Activated CD8-positive, alpha-beta memory T cell treated with anti-CD3 and anti-CD28 coated beads, Interleukin-2, amount 50 U/mL, for 48 hours (primary cell): Measurements from ENCODE around the gene CRY2.
"Not testable (repeated sequence)": the region's sequence is repeated elsewhere in the genome, so short reads cannot be mapped to it uniquely, and the experiment has no call there.

Source experiments
- DNase-seq: peaks from one replicate; pipeline ENCODE4 v3.0.0-alpha.2; 2020

CRY2 gene

GRCh38 chr11:45900175-45900800, 53.0 kb downstream of the CRY2 start:
- not testable (repeated sequence) for DNase-seq

DNA sequence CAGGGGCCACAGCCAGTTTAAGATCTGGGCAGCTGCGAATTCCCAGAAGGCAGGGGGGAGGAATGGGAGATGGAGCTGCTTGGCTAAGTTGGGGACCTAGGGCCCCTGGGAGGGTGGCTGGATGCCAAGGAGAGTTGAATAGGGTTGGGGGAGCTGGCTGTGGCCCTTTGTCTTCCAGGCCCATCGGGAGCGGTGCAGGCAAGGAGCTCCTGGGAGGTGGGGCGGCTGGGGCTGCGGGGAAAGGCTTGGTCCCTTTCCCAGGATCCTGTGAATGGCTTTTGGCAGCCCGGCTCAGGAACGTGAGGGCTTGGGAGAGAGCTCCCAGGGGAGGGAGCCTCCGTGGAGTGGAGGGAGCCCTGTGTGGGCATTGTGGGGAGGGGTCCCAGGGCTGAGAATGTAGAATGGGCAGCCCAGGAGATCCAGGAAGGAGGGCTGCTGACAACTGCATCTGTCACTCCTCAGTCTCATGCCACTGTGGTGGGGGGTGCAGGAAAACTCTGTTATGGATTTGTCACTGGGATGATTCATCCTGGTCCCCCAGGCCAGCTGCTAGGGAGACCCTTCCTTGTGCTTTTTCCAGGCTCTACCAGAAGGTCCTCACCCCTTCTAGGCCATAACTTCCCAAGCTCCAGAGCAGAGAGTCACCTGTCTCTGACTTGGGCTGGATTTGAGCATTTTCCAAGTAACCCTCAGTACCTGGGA, 53.8 kb downstream of the CRY2 start:
- no peak for DNase-seq

DNA sequence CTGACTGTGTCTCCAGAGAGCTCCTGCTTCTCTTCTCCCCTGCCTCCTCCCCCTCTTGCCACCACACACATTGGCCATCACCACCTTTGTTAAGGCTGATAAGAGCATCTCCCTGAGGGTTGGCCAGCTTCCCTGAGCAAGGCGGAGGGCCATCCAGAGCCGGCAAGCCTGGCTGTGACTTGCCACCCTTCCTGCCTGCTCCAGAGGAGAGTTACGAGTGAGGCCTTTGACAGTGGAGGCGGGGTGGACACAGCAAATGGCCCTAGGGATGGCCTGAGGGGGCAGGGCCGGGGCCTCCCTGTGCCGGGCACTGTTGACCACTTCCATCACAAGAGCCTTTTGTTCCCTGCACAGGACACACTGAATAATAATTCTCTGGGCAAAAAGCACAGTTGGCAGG, 54.4 kb downstream of the CRY2 start:
- DNase-seq, result no peak

- DNase-seq, result no peak
Observed at GRCh38 chr11:45902452-45903380, 55.4 kb downstream of the CRY2 start.

- DNase-seq, result no peak
Observed at GRCh38 chr11:45904309-45904915, 57.1 kb downstream of the CRY2 start.

GRCh38 chr11:45905095-45905494, 57.8 kb downstream of the CRY2 start:
- DNase-seq, result no peak

DNA sequence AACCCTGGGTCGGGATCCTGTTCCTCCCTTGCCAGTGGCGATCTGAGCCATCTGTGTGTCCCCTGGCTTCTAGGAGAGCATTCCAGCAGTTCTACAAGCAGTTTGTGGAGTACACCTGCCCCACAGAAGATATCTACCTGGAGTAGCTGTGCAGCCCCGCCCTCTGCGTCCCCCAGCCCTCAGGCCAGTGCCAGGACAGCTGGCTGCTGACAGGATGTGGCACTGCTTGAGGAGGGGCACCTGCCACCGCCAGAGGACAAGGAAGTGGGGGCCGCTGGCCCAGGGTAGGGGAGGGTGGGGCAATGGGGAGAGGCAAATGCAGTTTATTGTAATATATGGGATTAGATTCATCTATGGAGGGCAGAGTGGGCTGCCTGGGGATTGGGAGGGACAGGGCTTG, 58.3 kb downstream of the CRY2 start:
- not testable (repeated sequence) for DNase-seq

DNA sequence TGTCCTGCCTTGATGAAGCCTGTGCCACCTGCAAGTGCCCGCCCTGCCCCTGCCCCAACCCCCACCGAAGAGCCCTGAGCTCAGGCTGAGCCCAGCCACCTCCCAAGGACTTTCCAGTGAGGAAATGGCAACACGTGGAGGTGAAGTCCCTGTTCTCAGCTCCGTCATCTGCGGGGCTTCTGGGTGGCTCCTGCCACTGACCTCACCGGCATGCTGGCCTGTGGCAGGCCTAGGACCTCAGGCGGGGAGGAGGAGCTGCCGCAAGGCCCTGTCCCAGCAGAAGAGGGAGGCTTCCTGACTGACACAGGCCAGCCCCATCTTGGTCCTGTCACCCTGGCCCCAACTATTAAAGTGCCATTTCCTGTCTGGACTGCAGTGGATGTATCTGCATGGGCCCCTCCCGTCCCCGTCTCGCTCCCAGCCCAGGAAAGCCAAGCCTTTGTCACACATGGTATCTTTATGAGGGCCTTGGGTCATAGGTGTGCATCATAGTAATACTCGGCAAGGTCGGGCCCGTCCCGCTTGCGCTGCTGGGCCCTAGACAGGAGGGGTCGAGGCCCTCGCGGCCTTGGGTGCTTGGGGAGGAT, 58.9 kb downstream of the CRY2 start:
- no peak for DNase-seq

GRCh38 chr11:45906965-45907611, 59.8 kb downstream of the CRY2 start, which contains the start of gene FREY1:
FREY1 (minus strand) TSS chr11:45907271; CDS start chr11:45907245, 26 bp downstream.
- no peak for DNase-seq

- DNase-seq, result no peak
Observed at GRCh38 chr11:45907911-45908370, 60.7 kb downstream of the CRY2 start.

DNA sequence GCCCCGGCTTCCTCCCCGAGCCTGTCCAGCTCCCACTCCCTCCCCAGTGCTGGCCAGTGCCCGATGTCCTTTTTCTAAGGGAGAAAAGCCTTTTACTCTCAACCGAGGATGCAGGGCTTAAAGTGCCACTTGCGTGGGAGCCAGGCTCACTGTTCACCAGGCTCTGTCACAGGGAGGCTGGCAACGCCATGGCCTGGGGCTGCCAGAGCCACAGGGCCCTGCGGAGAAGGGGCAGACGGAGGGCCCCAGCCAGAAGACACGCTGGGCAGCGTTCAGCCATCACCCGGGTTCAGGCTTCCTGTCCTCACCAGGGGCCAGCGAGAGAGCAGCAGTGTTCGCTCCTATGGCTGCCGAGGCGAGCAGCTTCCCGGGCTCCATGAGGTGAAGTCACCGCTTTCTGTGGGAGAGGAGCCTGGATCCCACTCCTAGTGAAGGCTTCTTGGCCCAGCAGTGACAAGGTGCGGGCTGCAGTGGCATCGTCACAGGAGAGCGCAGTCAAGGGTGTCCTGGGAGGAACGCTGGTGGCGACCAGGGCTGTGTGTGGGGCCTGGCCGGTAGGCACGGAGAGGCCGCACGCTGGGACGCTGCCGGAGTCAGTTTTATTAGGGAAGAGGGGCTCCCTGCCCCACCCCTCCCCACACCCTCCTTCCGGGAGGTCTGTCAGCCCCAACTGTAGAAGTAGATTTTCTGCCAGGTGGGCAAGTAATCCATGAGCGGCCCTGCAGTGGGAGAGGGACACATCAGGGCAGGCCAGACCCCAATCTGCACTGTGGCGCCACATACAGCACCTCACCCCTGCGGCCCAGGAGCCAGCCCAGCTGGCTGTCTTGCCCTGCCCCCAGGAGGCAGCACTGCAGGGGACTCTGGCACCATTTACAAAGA, 62.6 kb downstream of the CRY2 start:
- DNase-seq, result no peak

DNA sequence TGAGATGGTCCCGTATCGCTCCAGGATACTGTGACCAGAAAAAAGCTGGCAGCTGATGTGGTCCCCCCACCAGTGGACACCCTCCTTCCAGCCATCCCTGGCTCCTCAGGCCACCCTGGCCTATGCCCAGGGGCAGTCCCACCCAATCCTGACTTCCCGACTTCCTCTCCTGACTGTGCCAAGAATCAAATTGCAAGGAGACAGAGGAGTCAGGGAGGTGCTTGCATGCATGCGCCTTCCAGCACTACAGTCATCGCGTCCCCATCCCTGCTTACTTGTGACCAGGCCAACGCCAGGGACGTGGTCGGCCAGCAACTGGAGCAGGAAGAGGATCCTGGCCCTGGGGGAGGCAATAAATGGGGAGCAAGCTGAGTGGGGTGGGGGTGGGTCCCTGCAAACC, 63.3 kb downstream of the CRY2 start:
- DNase-seq, result no peak

DNA sequence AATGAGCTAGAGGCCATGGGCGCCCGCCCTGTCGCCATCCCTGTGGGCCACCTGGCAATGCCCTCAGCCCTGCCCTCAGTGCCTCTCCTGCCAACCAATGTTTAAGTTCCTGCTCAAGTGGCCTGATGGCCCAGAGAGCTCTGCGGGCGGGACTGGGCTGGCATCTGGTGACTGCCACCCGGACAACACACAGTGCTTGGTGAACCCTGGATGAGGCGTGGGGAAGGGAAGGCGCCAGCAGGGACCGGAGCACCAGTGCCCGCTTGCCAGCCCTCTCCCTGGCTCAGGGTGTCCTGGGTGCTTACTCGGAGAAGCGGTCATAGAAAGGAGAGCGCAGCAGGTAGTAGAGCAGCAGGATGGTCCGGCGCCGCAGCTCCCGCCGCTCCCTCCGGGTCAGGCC, 66.2 kb downstream of the CRY2 start:
- no peak for DNase-seq

- no peak for DNase-seq
Observed at GRCh38 chr11:45913942-45914635, 66.8 kb downstream of the CRY2 start.

DNA sequence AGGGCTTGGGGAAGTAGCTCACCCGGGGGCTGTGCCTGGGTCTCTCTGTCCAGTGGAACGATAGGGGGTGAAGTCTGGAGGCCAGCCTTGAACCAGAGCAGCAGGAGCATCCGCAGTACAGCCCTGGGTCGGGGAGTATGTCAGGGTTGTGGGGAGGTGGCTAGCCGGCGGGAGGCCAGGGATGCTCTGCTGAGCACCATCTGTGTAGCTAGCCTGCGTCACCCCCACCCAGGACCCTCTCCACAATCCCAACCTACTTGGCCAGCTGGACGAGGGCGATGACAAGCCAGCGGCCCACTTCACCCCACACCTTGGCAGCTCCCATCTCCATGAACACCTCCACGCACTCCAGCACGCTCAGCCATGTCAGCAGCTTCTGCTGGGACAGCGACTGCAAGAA, 68.2 kb downstream of the CRY2 start:
- no peak for DNase-seq

- DNase-seq, result peak; percentile 63
Observed at GRCh38 chr11:45917286-45917622, 70.0 kb downstream of the CRY2 start.

DNA sequence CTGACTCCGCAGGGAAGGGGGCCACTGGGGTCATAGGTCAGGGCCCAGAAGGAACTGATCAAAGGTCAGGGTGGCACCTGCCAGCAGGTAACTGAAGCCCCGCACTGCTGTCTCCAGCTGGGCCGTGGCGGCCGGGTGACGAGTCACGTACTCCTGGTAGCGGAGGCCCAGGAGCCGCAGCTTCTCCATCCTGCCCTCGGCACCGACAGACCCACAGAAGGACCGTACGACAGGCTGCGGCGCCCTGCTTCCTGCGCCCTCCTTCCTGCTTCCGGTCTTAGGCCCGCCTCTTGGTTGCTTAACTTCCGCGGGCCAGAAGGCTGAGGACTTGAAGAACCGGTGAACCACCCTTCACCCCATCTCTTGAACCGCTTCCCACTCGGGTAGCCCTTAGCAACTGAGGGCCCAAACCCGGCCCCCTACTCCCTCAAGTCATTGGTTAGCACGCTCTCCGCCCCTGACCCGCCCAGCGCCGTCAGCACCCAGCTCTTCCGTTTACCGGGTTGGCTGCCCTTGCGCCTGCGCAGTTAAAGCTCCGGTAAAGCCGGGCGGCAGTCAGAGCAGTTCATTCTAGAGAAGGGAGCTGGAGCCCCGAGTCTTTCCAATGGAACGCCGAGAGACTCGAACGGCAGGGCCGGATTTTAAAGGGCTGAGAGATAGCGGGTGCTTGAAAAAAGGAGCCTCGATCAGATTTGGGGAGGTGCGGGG, 70.5 kb downstream of the CRY2 start, which contains the start of gene PEX16:
TSS of gene PEX16 (minus strand) at position 255 of the 708 bp plus-strand sequence. CDS start at position 189, 66 bp downstream.
- DNase-seq, result peak; percentile 94

- DNase-seq, result peak; percentile 83
Observed at GRCh38 chr11:45918331-45918941, 71.2 kb downstream of the CRY2 start.
